ENCODE results near the gene C1orf35.
"Not testable (repeated sequence)": the region's sequence is repeated elsewhere in the genome, so short reads cannot be mapped to it uniquely, and the experiment has no call there.

The C1orf35 gene

DNA sequence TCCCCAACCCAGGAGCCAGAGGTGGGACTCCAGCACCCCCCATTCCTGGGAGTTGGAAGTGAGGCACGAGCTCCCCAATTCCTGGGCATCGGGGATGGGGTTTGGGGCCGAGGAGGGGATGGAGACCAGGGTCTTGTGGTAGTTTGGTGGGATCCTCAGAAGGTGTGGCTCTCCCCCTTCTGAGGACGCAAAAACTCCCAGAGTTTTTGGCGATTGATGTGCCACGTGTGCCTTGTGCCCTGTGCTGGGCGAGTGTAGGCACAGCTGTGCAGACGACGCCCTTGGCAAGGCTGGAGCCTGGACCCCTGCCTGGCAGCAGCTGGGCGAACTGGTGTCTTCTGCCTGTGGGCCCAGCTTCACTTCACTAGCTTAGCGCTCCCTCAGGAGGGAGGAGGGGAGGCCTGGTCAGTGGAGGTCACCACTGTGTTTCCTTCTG, 39.6 kb upstream of the C1orf35 start:
- in situ Hi-C loops (cut with MboI; ENCODE audit: low sequenced_read_pairs), result no loop called here

GRCh38 chr1:228142155-228142691, 39.1 kb upstream of the C1orf35 start:
- in situ Hi-C loops (cut with MboI; ENCODE audit: low sequenced_read_pairs), result no loop called here

DNA sequence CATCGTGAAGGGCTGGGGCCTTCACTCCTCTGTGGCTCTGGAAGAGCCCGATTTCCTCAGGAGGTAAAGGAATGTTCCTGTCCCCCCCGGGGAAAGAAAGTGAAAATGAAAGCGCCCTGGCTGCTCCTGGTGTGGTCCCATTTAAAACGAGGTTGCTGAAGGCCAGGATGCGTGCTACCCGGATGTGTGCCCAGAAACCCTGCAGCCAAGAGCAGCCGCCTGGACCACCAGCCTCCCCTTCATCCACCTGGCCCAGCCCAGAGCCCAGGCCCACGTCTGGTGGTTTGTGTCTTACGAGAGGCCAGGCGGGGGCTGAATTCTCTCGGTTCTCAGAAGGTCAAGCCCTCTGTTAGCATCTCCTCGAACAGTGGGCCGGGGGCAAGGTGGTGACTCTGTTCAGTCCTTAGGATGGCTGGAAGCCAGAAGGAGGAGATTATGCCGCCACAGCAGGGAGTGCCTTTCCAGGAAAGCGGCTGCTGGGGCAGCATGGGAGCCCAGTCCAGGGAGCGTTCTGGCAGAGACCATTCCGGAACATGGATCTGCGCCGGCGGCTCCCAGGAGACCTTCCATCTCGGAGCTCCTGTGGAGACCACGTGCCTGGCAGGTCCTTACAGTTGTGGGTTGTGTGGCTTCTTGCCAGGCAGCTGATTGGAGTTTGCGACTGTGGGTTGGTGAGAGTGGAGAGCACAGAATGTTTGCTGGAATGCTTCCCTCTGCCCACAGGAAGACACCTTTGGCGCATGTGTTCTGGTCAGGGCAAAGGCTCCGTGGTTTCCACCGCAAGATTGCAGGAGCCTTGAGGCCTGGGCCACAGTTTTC, 38.3 kb upstream of the C1orf35 start:
- in situ Hi-C loops (cut with MboI; ENCODE audit: low sequenced_read_pairs), result no loop called here

GRCh38 chr1:228140724-228141225, 37.6 kb upstream of the C1orf35 start:
- in situ Hi-C loops (cut with MboI; ENCODE audit: low sequenced_read_pairs), result no loop called here

DNA sequence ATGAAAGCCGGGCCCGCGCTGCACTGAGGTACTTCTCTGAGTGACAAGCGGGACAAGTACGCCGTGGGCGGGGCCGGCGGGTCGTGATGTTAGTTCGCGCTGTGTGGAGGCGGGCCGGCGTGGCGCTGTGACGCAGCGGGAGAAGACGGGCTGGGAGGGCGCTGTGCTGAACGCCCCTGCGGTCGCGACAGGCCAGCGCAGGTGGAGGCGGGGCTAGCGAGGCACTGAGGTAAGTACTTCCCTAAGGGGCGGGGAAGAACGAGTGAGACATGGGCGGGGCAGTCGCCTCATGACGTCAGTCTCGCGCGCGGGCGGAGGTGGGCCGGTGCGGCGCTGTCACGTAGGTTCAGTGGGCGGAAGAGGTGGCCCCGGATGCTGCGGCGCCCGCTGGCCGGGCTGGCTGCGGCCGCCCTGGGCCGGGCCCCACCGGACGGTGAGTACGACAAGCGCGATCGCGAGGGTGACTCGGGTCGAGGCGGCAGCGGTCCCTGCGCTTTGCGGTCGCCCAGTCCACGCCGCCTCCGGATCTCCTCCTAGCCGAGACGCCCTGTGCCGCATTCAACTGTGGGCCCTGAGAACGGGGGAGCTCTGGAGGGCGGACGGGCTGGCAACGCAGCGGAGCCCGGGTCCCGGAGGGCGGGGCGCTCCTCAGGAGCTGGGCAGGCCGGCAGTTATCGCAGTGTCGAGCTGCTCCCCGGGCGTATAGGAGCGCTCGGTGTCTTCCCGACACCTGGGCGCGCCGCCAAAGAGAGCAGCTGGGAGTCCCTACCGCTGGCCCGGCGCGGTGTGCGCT, 37.0 kb upstream of the C1orf35 start, which contains the start of gene GUK1:
Gene GUK1, plus strand, starts transcription at position 349 of the 793 bp plus-strand sequence. Its CDS starts 24 bp downstream, at position 373.
- in situ Hi-C loops (cut with MboI; ENCODE audit: low sequenced_read_pairs), result no loop called here

DNA sequence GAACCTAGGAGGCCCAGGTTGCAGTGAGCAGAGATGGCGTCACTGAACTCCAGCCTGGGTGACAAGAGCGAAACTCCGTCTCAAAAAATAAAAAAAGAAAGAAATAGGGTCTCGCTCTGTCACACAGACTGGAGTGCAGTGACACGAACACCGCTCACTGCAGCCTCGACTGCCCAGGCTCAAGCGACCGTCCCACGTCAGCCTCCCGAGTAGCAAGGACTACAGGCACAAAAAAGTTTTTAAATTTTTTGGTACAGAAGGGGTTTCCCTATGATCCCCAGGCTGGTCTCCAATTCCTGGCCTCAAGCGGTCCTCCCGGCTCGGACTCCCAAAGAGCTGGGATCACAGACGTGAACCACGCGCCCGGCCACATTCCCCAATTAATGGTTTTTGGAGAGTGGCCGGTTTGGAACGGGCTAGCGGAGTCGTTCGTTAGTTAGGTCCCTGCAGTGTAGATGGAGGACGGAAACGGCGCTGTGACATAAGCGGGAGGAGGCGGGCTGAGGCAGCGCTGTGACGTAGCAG, 36.3 kb upstream of the C1orf35 start:
- in situ Hi-C loops (cut with MboI; ENCODE audit: low sequenced_read_pairs), result no loop called here

DNA sequence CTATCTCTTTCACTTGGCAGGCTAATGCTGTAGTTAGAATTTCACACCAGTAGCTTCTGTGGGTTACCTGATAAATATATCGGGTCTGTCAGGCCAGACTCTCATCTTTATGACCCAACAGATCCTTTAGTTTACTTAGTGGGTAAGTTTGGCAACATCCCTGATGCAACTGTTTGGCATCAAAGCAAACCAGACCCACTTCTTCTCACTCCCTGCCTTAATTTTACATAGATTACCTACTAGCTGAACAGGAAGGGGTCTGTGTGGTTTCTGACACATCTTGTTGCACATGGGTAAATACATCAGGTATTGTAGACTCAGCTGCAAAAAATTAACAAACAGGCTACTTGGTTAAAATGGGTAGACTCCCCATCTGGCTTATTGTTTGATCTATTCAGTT, 33.8 kb upstream of the C1orf35 start:
- in situ Hi-C loops (cut with MboI; ENCODE audit: low sequenced_read_pairs), result no loop called here

DNA sequence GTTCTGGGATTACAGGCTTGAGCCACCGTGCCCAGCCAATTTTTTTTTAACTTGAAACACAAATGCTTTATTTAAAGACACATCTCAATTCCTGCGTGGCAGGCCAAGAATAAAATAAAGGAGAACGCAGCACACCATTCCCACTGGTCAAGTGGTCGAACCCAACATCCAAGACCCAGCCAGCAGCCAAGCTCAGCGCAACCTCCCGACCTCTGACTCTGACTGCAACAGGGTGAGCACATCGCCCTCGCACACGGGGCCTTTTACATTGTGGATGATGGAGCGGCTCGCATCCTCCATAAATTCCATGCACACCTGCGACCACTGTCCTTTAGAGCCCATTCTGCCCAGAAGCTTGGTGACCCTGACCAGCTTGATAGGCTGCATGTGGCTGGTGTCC, 31.5 kb upstream of the C1orf35 start:
- in situ Hi-C loops (cut with MboI; ENCODE audit: low sequenced_read_pairs), result no loop called here

DNA sequence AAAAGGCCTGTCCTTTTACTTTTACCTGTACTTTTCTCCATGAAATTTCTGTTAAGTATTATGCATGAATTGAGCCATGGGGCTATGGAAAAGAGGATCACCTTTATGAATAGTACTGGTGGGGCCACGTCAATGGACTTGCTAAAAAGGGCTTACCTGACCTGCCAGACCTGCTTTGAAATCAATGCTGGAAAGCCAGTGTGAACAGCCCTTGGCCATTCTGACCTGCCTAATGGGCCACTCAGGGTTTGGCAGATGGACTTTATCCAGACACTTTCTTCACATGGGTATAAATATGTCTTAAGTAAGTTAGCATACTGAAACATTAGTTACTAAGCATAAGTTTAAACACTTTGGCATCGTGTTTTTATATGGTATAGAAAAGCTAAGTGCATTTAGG, 28.6 kb upstream of the C1orf35 start:
- in situ Hi-C loops (cut with MboI; ENCODE audit: low sequenced_read_pairs), result no loop called here

GRCh38 chr1:228125185-228125584, 22.1 kb upstream of the C1orf35 start:
- in situ Hi-C loops (cut with MboI; ENCODE audit: low sequenced_read_pairs), result no loop called here

DNA sequence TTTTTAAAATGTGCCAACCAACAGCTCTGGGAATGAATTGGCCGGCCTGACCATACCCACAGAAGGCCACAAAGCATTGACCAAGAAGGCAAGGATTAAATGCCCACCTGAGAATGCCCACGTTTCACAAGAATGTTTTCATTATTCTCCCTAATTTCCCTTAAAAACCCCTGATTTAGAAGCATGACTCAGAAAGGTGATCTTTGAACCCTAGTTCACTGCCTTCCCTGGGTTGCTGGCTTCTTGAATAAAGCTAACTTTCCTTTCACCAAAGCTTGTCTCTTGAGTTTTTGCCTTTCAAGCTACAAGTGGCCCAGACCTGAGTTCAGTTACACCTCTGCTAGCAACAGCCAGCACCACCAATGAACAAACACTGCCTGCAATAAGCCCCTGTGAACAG, 20.4 kb upstream of the C1orf35 start:
- in situ Hi-C loops (cut with MboI; ENCODE audit: low sequenced_read_pairs), result no loop called here

DNA sequence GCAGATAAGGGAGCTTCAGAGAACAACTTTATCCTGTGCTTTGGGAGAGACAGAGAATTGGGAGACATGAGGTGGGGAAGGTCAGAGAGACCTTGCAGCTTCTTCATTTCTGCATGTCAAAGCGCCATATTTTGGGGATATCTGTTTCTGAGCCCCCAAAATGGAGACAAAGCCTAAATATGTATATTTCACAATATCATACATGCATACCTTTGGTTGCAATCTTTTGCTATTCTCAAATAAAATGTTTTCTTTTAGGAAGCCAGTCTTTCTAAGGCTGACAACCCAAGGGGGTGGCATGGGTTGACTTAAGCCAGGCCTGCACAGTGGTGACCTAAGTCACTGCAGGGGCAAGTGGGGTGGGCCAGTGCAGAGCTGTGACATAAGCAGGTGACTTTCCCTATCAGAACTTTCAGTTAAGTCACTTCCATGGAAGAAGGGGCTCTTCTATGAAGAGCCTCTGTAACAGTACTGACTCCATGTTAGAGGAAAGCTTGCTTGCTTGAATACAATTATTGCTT, 19.9 kb upstream of the C1orf35 start:
- in situ Hi-C loops (cut with MboI; ENCODE audit: low sequenced_read_pairs), result no loop called here

GRCh38 chr1:228120857-228121489, 17.8 kb upstream of the C1orf35 start:
- in situ Hi-C loops (cut with MboI; ENCODE audit: low sequenced_read_pairs), result no loop called here

- in situ Hi-C loops (cut with MboI; ENCODE audit: low sequenced_read_pairs), result no loop called here
Observed at GRCh38 chr1:228120351-228120750, 17.2 kb upstream of the C1orf35 start.

GRCh38 chr1:228118040-228118439, 14.9 kb upstream of the C1orf35 start:
- in situ Hi-C loops (cut with MboI; ENCODE audit: low sequenced_read_pairs), result no loop called here

GRCh38 chr1:228117335-228117734, 14.2 kb upstream of the C1orf35 start:
- in situ Hi-C loops (cut with MboI; ENCODE audit: low sequenced_read_pairs), result no loop called here

GRCh38 chr1:228114827-228115226, 11.7 kb upstream of the C1orf35 start:
- in situ Hi-C loops (cut with MboI; ENCODE audit: low sequenced_read_pairs), result no loop called here

DNA sequence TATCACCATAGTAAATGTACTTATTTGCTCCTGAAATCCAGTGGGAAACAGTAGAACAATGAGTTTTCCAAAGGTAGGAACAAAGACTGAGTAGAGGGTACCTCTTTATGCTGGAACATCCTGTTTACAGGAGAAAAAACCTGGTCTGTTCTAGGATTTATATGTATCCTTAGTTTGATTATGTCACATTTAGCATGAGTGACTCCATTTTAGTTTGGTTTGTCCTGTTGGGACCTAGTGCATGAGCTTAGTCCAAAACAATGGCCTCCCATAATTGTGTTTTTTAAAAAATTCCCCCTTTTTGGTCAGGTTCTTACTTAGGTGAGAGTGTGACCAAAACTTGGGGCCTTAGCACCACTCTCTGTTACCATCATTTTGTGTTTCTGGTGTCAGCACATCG, 9.5 kb upstream of the C1orf35 start:
- in situ Hi-C loops (cut with MboI; ENCODE audit: low sequenced_read_pairs), result no loop called here

GRCh38 chr1:228112167-228112566, 9.0 kb upstream of the C1orf35 start:
- in situ Hi-C loops (cut with MboI; ENCODE audit: low sequenced_read_pairs), result no loop called here

DNA sequence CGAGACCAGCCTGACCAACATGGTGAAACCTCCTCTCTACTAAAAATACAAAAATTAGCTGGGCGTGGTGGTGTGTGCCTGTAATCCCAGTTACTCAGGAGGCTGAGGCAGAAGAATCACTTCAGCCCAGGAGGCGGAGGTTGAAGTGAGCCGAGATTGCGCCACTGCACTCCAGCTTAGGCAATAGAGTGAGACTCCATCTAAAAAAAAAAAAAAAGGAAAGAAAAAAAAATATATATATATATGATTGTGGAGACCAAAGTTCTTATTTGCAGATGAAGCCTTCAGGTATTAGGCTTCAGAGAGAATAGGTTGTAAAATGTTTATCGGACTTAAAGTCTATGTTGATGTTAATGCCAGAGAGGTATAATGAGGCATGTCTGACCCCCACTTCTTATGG, 8.2 kb upstream of the C1orf35 start:
- in situ Hi-C loops (cut with MboI; ENCODE audit: low sequenced_read_pairs), result not testable (repeated sequence)

GRCh38 chr1:228110556-228110955, 7.4 kb upstream of the C1orf35 start:
- in situ Hi-C loops (cut with MboI; ENCODE audit: low sequenced_read_pairs), result no loop called here

All from HL-60/S4 treated with phorbol 12-myristate 13-acetate at 8.2 ng/mL for 4 days and 3 days (cell line).